A673 (cell line): ENCODE data around the gene PLOD2. TPM values are rescaled to one million over a fixed set of nuclear protein-coding genes. Genes with fewer than 3 reads are reported as not detected.

ENCODE experiments used
- BruUV-seq: library from RNA; stranded (reverse); fragments of 400-500 nt; replicated peaks from 2 replicates; lab custom pipeline; 2021; lab: Mats Ljungman, UMichigan
- CTCF ChIA-PET: fragments of 300-600 bp; sonication (Branson Sonifier 250); formaldehyde crosslinking; loops from one replicate; lab custom pipeline; 2022; ENCODE audit warnings: antibody characterized with exemption; lab: Charles Lee
- POLR2A ChIA-PET: fragments of 300-600 bp; sonication (Branson Sonifier 250); formaldehyde crosslinking; loops from one replicate; lab custom pipeline; 2022; ENCODE audit warnings: antibody characterized with exemption; ENCODE audit not compliant: low non-redundant PET; lab: Charles Lee
- DNase-seq: peaks from one replicate; pipeline ENCODE4 v3.0.0-alpha.2; 2015; ENCODE audit warnings: low spot score
- H3K27ac ChIP-seq: fragments of 200-600 bp; sonication (generic); 2 replicates; pipeline ENCODE4 v1.5.1; 2016; ENCODE audit warnings: mixed run types, low read depth, mild to moderate bottlenecking, mixed read lengths, antibody characterized with exemption, low read length; ENCODE audit not compliant: poor library complexity, severe bottlenecking
- H3K27me3 ChIP-seq: fragments of 200-600 bp; sonication (generic); replicated peaks from 2 replicates; pipeline ENCODE4 v1.6.1; 2017; ENCODE audit warnings: mixed run types, low read depth, mild to moderate bottlenecking, mixed read lengths, antibody characterized with exemption, low read length; ENCODE audit not compliant: insufficient read depth, poor library complexity
- H3K36me3 ChIP-seq: fragments of 200-600 bp; sonication (generic); 2 replicates; pipeline ENCODE4 v1.6.1; 2016; ENCODE audit warnings: mixed run types, mild to moderate bottlenecking, mixed read lengths, antibody characterized with exemption, low read length; ENCODE audit not compliant: insufficient read depth, poor library complexity, severe bottlenecking
- H3K4me1 ChIP-seq: fragments of 200-600 bp; sonication (generic); 2 replicates; pipeline ENCODE4 v1.6.1; 2017; ENCODE audit warnings: mixed run types, mild to moderate bottlenecking, mixed read lengths, antibody characterized with exemption, low read length; ENCODE audit not compliant: insufficient read depth, poor library complexity, severe bottlenecking
- H3K4me3 ChIP-seq: fragments of 200-600 bp; sonication (generic); 2 replicates; pipeline ENCODE4 v1.5.1; 2016; ENCODE audit warnings: low read depth, mixed run types, mild to moderate bottlenecking, mixed read lengths, low read length; ENCODE audit not compliant: poor library complexity, severe bottlenecking
- H3K9me3 ChIP-seq: fragments of 200-600 bp; sonication (generic); 2 replicates; pipeline ENCODE4 v1.6.1; 2016; ENCODE audit warnings: mixed run types, low read depth, mild to moderate bottlenecking, mixed read lengths, antibody characterized with exemption, low read length; ENCODE audit not compliant: poor library complexity, severe bottlenecking
- EZH2 ChIP-seq: fragments of 200-600 bp; sonication (generic); IDR thresholded peaks from 2 replicates; pipeline ENCODE4 v1.6.1; 2017; ENCODE audit warnings: borderline replicate concordance, low read depth, mild to moderate bottlenecking, mixed read lengths, antibody characterized with exemption, low read length; ENCODE audit not compliant: poor library complexity, severe bottlenecking
- intact Hi-C: fragments of 100-400 bp; cut with micrococcal nuclease; formaldehyde crosslinking; loops from one replicate; pipeline ENCODE4 v1.10.0; 2022; ENCODE audit not compliant: unreplicated experiment
- total RNA-seq: library from RNA; stranded (reverse); gene quantifications from 2 replicates; pipeline ENCODE4 v1.2.3, GENCODE V29; 2021
- TF ChIP-seq, protein P1 (sequence below): fragments of 300-800, 200-600 bp; sonication (generic); conservative IDR thresholded peaks from 2 replicates; pipeline ENCODE4 v1.5.1; 2017; ENCODE audit warnings: low read depth, mild to moderate bottlenecking, antibody characterized with exemption, low read length, moderate library complexity, mixed read lengths

Gene PLOD2
- total RNA-seq, 1 experiment from 2014 or later: 34.6 TPM

DNA sequence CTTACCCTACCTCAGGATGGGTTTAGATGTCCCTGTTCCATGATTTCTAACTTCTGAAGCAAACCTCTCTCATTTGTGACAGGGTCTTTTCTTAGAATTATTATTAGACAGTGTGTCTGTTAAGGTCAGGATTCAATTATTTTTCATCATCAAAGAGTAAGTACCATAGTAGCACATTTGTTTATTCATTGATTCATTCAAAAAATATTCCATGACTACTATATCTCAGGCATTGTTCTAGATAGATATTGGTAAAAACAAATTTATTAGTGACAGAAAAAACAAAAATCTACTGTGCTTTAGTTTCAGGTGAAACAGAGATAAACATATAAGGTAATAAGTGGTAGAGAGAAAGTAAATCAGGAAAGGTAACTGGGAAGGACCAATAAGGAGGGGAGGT, 3.5 kb upstream of the PLOD2 start:
- intact Hi-C loops: no loop called here
- no TSS peak for BruUV-seq
- no peak overlapping the region for H3K27ac ChIP-seq
- no peaks in the 10 kb centered on the region for H3K27me3 ChIP-seq
- CTCF ChIA-PET: no interaction called here
- no peak for DNase-seq
- TF ChIP-seq EZH2: no peak
- TF ChIP-seq, protein P1, sequence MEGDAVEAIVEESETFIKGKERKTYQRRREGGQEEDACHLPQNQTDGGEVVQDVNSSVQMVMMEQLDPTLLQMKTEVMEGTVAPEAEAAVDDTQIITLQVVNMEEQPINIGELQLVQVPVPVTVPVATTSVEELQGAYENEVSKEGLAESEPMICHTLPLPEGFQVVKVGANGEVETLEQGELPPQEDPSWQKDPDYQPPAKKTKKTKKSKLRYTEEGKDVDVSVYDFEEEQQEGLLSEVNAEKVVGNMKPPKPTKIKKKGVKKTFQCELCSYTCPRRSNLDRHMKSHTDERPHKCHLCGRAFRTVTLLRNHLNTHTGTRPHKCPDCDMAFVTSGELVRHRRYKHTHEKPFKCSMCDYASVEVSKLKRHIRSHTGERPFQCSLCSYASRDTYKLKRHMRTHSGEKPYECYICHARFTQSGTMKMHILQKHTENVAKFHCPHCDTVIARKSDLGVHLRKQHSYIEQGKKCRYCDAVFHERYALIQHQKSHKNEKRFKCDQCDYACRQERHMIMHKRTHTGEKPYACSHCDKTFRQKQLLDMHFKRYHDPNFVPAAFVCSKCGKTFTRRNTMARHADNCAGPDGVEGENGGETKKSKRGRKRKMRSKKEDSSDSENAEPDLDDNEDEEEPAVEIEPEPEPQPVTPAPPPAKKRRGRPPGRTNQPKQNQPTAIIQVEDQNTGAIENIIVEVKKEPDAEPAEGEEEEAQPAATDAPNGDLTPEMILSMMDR: no peak
- H3K36me3 ChIP-seq: no peaks in the 10 kb centered on the region
- no peaks in the 10 kb centered on the region for H3K9me3 ChIP-seq
- POLR2A ChIA-PET: no interaction called here
- H3K4me3 ChIP-seq: no peak overlapping the region
- peaks cover 16% of the 10 kb centered on the region for H3K4me1 ChIP-seq

DNA sequence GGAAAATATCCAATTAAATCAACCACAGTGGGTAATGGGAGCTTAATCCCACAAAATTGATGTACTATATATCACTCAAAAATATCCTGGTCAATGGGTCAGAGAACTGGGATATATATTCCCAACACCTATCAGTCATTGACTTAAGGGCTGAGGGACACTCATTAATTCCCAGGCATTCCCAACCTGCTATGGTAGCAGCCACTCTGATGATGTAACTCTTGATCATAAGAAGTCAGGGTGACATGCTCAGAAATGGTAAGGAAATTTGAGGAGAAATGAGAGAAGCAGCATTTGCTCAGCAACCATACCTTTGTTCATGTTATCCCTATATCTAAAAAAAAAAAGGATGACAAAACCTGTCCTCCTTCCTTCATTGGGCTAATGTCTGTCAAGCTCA, 3.1 kb upstream of the PLOD2 start:
- Histone ChIP-seq H3K27ac (no peak overlapping the region), H3K36me3 (no peaks in the 10 kb centered on the region), H3K9me3 (no peaks in the 10 kb centered on the region), H3K4me1 (peaks cover 18% of the 10 kb centered on the region), H3K4me3 (no peak overlapping the region), H3K27me3 (no peaks in the 10 kb centered on the region)
- TF ChIP-seq, protein P1: no peak
- TF ChIP-seq EZH2: no peak
- intact Hi-C loops: no loop called here
- no peak for DNase-seq
- BruUV-seq: no TSS peak
- ChIA-PET POLR2A (no interaction called here), CTCF (no interaction called here)

- H3K27ac ChIP-seq: no peak overlapping the region
- intact Hi-C loops: no loop called here
- no peaks in the 10 kb centered on the region for H3K36me3 ChIP-seq
- peaks cover 23% of the 10 kb centered on the region for H3K4me1 ChIP-seq
- no TSS peak for BruUV-seq
- no peaks in the 10 kb centered on the region for H3K27me3 ChIP-seq
- POLR2A ChIA-PET: no interaction called here
- no peak overlapping the region for H3K4me3 ChIP-seq
- peak; percentile 52 for DNase-seq
- TF ChIP-seq, protein P1: peak; percentile 25; the same call in 1 of the 2 replicates
- TF ChIP-seq EZH2: no peak
- H3K9me3 ChIP-seq: no peaks in the 10 kb centered on the region
- CTCF ChIA-PET: no interaction called here
Measured at GRCh38 chr3:146163584-146163983, 2.6 kb upstream of the PLOD2 start.
